ENCODE results near the gene SLC22A23.

Gene SLC22A23

GRCh38 chr6:3310051-3310448, 146.8 kb downstream of the SLC22A23 start:
- in situ Hi-C loops (cut with HindIII; ENCODE audit: low pct_unique_long_range_greater_than_20kb, low sequenced_read_pairs) = no loop called here
- no peak for TF ChIP-seq JUND (IDR thresholded peaks at IDR 0.05; ENCODE audit: low read depth)
- DNase-seq (ENCODE audit: low read depth in 1 of 2, low spot score in 1 of 2) = no peak

- DNase-seq (ENCODE audit: low read depth in 1 of 2, low spot score in 1 of 2) = no peak
- TF ChIP-seq JUND (IDR thresholded peaks at IDR 0.05; ENCODE audit: low read depth) = no peak
- in situ Hi-C loops (cut with HindIII; ENCODE audit: low pct_unique_long_range_greater_than_20kb, low sequenced_read_pairs) = no loop called here
Observed at GRCh38 chr6:3309391-3310050, 147.3 kb downstream of the SLC22A23 start.

- no peak for TF ChIP-seq JUND (IDR thresholded peaks at IDR 0.05; ENCODE audit: low read depth)
- no peak for DNase-seq (ENCODE audit: low read depth in 1 of 2, low spot score in 1 of 2)
- in situ Hi-C loops (cut with HindIII; ENCODE audit: low pct_unique_long_range_greater_than_20kb, low sequenced_read_pairs) = no loop called here
Observed at GRCh38 chr6:3308106-3308505, 148.7 kb downstream of the SLC22A23 start.

DNA sequence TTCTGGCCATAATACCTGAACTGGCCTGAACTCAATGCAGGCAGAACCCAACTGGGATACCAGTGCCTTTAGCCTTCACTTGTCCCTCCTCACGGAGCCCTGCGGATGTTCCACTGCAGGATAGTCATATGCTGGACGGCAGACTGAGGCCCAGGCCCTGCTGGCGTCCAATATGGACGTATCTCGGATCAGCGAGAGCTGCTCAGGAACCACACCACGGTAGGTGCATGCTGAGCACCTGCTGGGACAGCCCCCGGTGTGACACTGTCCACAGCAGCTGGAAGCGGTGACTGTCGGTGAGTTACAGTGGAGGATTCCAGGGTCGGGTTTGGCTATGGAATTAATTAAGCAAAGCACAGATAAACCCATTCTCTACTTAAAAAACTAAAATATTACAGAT, 149.4 kb downstream of the SLC22A23 start:
- TF ChIP-seq JUND (IDR thresholded peaks at IDR 0.05; ENCODE audit: low read depth) = no peak

DNA sequence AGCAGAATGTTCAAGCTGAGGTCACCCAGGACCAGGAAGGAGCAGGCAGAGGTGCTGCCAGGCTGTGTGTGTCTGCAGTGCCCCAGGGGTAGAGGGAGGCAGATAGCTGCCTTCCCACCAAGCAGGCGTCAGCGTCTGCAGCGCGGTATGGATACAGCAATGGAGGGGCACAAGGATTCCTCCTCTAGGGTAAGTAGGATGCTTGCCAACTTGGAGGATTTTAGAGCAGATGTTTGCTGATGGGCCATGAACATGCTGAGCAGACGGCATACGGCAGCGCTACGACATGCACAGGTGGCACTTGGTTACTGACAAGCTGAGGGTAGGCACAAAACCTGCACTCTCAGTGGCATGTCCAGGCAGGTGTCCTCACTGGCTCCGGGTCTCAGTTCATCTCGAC, 150.0 kb downstream of the SLC22A23 start:
- TF ChIP-seq JUND (IDR thresholded peaks at IDR 0.05; ENCODE audit: low read depth) = no peak
- DNase-seq (ENCODE audit: low read depth in 1 of 2, low spot score in 1 of 2) = no peak
- in situ Hi-C loops (cut with HindIII; ENCODE audit: low pct_unique_long_range_greater_than_20kb, low sequenced_read_pairs) = no loop called here

More for the DNA sequence above, 149.4 kb downstream of the SLC22A23 start:
- DNase-seq (ENCODE audit: low read depth in 1 of 2, low spot score in 1 of 2) = no peak
- in situ Hi-C loops (cut with HindIII; ENCODE audit: low pct_unique_long_range_greater_than_20kb, low sequenced_read_pairs) = no loop called here

GRCh38 chr6:3305831-3306230, 151.0 kb downstream of the SLC22A23 start:
- DNase-seq (ENCODE audit: low read depth in 1 of 2, low spot score in 1 of 2) = no peak
- TF ChIP-seq JUND (IDR thresholded peaks at IDR 0.05; ENCODE audit: low read depth) = no peak
- in situ Hi-C loops (cut with HindIII; ENCODE audit: low pct_unique_long_range_greater_than_20kb, low sequenced_read_pairs) = no loop called here

GRCh38 chr6:3305216-3305565, 151.7 kb downstream of the SLC22A23 start:
- in situ Hi-C loops (cut with HindIII; ENCODE audit: low pct_unique_long_range_greater_than_20kb, low sequenced_read_pairs) = no loop called here
- no peak for TF ChIP-seq JUND (IDR thresholded peaks at IDR 0.05; ENCODE audit: low read depth)
- DNase-seq (ENCODE audit: low read depth in 1 of 2, low spot score in 1 of 2) = no peak

- no peak for TF ChIP-seq JUND (IDR thresholded peaks at IDR 0.05; ENCODE audit: low read depth)
- DNase-seq (ENCODE audit: low read depth in 1 of 2, low spot score in 1 of 2) = no peak
- in situ Hi-C loops (cut with HindIII; ENCODE audit: low pct_unique_long_range_greater_than_20kb, low sequenced_read_pairs) = no loop called here
Observed at GRCh38 chr6:3304500-3305215, 152.2 kb downstream of the SLC22A23 start.

- TF ChIP-seq JUND (IDR thresholded peaks at IDR 0.05; ENCODE audit: low read depth) = no peak
- in situ Hi-C loops (cut with HindIII; ENCODE audit: low pct_unique_long_range_greater_than_20kb, low sequenced_read_pairs) = no loop called here
- DNase-seq (ENCODE audit: low read depth in 1 of 2, low spot score in 1 of 2) = no peak
Observed at GRCh38 chr6:3303795-3304411, 152.9 kb downstream of the SLC22A23 start.

DNA sequence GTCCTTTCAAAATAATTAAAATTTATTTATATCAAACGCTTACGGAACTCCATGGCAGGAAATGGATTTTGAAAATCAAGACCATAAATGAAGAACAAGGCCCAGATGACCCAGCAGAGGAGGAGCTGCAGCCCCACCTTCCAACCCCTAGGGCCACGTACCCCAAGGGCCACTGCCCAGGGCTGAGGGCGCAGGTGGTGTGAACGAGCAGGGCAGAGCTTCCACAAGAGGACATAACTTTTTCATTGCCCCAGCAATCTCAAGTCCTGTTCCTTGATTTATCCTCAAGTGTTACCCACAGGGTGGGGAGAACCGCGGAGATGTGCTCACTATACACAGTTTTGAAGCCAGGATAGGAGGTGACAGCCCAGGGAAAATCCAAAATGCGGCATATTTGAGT, 155.3 kb downstream of the SLC22A23 start:
- in situ Hi-C loops (cut with HindIII; ENCODE audit: low pct_unique_long_range_greater_than_20kb, low sequenced_read_pairs) = no loop called here

GRCh38 chr6:3299221-3299620, 157.6 kb downstream of the SLC22A23 start:
- no peak for TF ChIP-seq JUND (IDR thresholded peaks at IDR 0.05; ENCODE audit: low read depth)
- no peak for DNase-seq (ENCODE audit: low read depth in 1 of 2, low spot score in 1 of 2)
- in situ Hi-C loops (cut with HindIII; ENCODE audit: low pct_unique_long_range_greater_than_20kb, low sequenced_read_pairs) = no loop called here

More for the DNA sequence above, 155.3 kb downstream of the SLC22A23 start:
- TF ChIP-seq JUND (IDR thresholded peaks at IDR 0.05; ENCODE audit: low read depth) = no peak
- no peak for DNase-seq (ENCODE audit: low read depth in 1 of 2, low spot score in 1 of 2)

GRCh38 chr6:3297909-3298308, 158.9 kb downstream of the SLC22A23 start:
- in situ Hi-C loops (cut with HindIII; ENCODE audit: low pct_unique_long_range_greater_than_20kb, low sequenced_read_pairs) = no loop called here

GRCh38 chr6:3297006-3297405, 159.8 kb downstream of the SLC22A23 start:
- no peak for TF ChIP-seq JUND (IDR thresholded peaks at IDR 0.05; ENCODE audit: low read depth)
- in situ Hi-C loops (cut with HindIII; ENCODE audit: low pct_unique_long_range_greater_than_20kb, low sequenced_read_pairs) = no loop called here
- DNase-seq (ENCODE audit: low read depth in 1 of 2, low spot score in 1 of 2) = no peak

More at GRCh38 chr6:3297909-3298308, 158.9 kb downstream of the SLC22A23 start:
- no peak for TF ChIP-seq JUND (IDR thresholded peaks at IDR 0.05; ENCODE audit: low read depth)
- DNase-seq (ENCODE audit: low read depth in 1 of 2, low spot score in 1 of 2) = no peak

Measured in T47D (cell line).